Fibroblast of pulmonary artery (primary cell): Measurements from ENCODE around the gene AUTS2.

ENCODE experiments used
- DNase-seq: peaks from one replicate; pipeline ENCODE4 v3.0.0-alpha.2; 2010; ENCODE audit warnings: low read depth
- H3K4me3 ChIP-seq: replicated peaks from 2 replicates; pipeline ENCODE4 v1.5.1; 2011; ENCODE audit warnings: low read depth, mild to moderate bottlenecking, control low read depth, low read length, moderate library complexity
- TF ChIP-seq, protein P1 (sequence below): IDR thresholded peaks from 2 replicates; pipeline ENCODE4 v1.5.1; 2011; ENCODE audit warnings: mild to moderate bottlenecking, control low read depth, low read length, inconsistent platforms; ENCODE audit errors: missing control alignments

AUTS2 gene

DNA sequence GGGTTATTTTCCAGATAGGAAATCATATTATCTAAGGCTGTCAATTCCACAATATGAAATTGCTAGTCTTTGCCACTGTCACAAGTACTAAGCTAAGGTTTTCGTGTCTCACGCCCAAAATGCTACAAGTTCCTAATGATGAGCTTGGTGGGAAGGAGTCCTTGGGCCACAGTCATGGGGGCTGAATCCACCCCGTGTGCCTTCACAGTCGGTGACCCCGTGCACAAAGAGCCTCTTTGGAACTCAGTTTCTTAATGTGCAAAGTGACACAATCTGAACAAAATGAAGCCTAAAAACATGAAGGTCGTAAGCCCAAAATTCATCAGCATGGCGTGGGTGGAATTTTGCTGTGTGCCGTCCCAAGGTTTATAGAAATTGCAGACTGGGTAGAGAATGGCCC lies 1196.7 kb downstream of the AUTS2 start:
- H3K4me3 ChIP-seq: no peak overlapping the region
- TF ChIP-seq, protein P1, sequence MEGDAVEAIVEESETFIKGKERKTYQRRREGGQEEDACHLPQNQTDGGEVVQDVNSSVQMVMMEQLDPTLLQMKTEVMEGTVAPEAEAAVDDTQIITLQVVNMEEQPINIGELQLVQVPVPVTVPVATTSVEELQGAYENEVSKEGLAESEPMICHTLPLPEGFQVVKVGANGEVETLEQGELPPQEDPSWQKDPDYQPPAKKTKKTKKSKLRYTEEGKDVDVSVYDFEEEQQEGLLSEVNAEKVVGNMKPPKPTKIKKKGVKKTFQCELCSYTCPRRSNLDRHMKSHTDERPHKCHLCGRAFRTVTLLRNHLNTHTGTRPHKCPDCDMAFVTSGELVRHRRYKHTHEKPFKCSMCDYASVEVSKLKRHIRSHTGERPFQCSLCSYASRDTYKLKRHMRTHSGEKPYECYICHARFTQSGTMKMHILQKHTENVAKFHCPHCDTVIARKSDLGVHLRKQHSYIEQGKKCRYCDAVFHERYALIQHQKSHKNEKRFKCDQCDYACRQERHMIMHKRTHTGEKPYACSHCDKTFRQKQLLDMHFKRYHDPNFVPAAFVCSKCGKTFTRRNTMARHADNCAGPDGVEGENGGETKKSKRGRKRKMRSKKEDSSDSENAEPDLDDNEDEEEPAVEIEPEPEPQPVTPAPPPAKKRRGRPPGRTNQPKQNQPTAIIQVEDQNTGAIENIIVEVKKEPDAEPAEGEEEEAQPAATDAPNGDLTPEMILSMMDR: no peak
- no peak for DNase-seq

DNA sequence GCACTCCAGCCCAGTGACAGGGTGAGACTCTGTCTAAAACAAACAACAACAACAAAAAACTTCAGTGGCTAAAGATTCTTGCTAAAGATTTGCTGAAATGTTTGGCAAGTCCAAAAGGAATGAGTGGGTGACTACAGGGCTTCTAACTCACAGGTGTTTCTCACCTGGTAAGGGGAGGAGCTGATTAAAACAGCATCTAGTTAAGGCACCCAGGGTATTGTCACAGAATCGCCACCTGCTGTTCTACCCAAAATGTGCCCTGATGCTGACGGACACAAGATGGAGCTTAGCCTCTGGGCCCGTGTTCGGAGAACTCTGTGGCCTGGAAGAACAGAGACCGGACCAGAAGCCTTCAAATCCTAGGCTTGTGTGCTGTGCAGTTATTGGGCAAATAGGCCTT lies 1197.7 kb downstream of the AUTS2 start:
- no peak for DNase-seq
- H3K4me3 ChIP-seq: no peak overlapping the region
- TF ChIP-seq, protein P1: no peak

DNA sequence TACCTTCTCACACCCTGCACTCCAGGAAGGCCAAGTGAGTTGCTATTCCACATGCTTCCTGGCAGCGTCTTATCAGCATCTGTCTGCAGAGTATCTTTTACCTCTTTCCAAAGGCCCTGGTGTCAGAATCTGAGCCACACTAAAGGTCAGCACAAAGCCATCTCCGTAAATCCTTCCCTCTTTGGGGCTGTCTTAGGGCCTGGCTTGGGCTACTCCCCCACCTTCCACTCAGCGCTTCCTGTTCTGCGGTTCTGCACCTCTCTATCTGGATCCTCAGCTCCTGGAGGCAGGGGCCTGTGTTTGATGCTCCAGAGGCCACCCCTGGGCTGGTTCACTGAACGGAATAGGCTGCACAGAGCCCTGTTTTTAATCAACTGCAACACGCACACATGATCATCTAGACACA lies 1198.8 kb downstream of the AUTS2 start:
- TF ChIP-seq, protein P1: no peak
- no peak overlapping the region for H3K4me3 ChIP-seq
- DNase-seq: no peak

DNA sequence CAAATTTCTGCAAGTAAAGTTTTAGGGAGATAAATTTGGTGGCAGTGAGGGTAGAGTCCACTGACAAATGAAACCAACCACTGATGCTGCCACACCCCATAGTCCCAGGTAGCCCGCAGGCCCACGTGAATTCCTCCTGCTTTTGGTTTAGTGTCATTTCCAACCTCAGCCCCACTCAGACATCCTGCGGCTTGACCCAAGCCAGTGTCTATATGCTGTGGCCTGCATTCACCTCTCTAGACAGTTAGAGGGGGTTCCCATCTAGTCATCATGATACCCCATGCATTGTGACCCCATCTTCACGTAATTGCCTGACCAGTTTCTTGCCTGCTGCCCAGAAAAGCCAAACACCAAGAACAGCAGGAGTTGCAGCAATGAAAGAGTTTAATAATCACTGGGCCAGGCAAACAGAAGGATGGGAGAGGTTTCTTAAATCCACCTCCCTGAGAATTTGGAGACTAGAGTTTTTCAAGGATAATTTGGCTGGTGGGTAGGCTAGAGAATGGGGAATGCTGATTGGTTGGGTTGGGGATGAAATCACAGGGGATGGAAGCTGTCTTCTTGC lies 1201.6 kb downstream of the AUTS2 start:
- no peak overlapping the region for H3K4me3 ChIP-seq
- no peak for DNase-seq
- TF ChIP-seq, protein P1: no peak

DNA sequence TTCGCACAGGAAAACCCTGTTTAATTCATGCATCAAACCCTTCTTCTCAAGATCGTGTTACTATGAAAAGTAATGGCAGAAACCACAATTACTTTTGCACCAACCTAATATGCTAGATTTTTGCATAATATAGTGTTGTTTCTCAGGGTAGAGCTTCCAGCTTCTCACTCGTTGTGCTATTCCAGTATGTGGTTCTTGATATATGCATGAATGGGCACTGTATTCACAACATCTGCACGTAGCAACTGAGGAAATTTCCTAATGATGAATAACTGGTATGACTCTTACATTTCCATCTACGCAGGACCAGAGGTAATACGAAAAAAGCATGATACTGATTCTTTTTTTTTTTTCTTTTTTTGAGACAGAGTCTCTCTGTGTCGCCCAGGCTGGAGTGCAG lies 1207.1 kb downstream of the AUTS2 start:
- TF ChIP-seq, protein P1: no peak
- no peak overlapping the region for H3K4me3 ChIP-seq
- no peak for DNase-seq

DNA sequence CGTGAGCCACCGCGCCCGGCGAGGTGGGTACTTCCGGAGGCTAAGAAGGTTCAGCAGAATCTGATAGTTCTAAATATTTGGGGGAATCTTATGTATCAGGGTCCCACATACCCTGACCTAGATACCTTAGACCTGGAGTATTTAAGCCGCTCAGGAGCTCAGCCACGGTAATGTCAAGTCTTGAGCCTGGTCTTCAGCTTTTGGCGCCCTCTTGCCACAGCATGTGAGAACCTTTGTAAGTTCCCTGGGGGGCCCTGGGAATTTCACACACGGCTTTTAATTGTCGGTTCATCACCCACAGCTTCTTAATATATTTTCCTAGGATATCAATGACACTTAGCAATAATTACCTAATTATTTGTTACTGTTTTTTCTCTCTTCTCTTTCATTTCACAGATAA lies 1209.4 kb downstream of the AUTS2 start:
- DNase-seq: no peak
- no peak overlapping the region for H3K4me3 ChIP-seq
- TF ChIP-seq, protein P1: no peak

DNA sequence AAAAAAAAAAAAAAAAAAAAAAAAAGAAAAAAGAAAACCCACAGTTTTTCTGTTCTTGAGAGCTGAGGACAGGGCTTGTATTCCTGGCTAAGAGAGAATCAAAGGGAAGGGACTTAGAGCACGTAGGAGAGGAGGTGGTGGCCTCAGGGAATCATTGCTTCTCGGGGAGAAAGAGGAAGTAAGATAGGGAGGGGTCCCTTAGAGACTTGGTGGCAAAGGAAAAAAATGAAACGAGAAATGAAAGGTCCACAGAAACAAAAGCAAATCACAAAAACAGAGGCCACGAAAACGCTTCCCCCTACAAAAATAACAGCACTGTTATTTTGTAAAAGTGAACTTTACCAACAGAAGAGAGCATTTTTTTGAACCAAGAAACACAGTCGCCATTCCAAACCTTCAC lies 1210.6 kb downstream of the AUTS2 start:
- DNase-seq: no peak
- no peak overlapping the region for H3K4me3 ChIP-seq
- TF ChIP-seq, protein P1: no peak
